Mucosa of descending colon (tissue), 3 donors: ENCODE data around the gene SERPINB5. TPM values are rescaled to one million over a fixed set of nuclear protein-coding genes. Genes with fewer than 3 reads are reported as not detected.

Source experiments
- ATAC-seq: fragments of 200-7000 bp; cut with Tn5 transposase; one replicate; pipeline ENCODE4 v1.9.1; 2020; ENCODE audit warnings: mild to moderate bottlenecking, moderate library complexity
- DNase-seq, 3 donors: peaks; one replicate each; pipeline ENCODE4 v3.0.0-alpha.2; 2020
- H3K36me3 ChIP-seq: fragments of 200-600 bp; one replicate; pipeline ENCODE4 v1.8.0; 2021; ENCODE audit warnings: low read depth, mild to moderate bottlenecking
- H3K4me1 ChIP-seq: fragments of 200-600 bp; one replicate; pipeline ENCODE4 v1.8.0; 2021; ENCODE audit warnings: low read depth, mild to moderate bottlenecking
- H3K4me3 ChIP-seq: fragments of 200-600 bp; one replicate; pipeline ENCODE4 v1.8.0; 2021; ENCODE audit warnings: mild to moderate bottlenecking
- H3K9me3 ChIP-seq: fragments of 200-600 bp; one replicate; pipeline ENCODE4 v1.8.0; 2021; ENCODE audit warnings: mild to moderate bottlenecking
- intact Hi-C, 2 donors: fragments of 100-400 bp; cut with DNase I in 1 of 2; cut with micrococcal nuclease in 1 of 2; formaldehyde crosslinking; loops; one replicate each; pipeline versions ENCODE4 v1.11.0 to v1.11.1; 2022; cut with DNase I, micrococcal nuclease
- total RNA-seq, 3 donors: library from RNA; stranded (reverse); fragmentation: NEBNext Ultra II Directional in 2 of 3; extraction: Animal tissue kit (Norgen Biotek cat#: 25700) in 2 of 3; gene quantifications; one replicate each; pipeline versions ENCODE4 v1.2.1 to v1.2.4, GENCODE V29; 2021 to 2023
- TF ChIP-seq, protein P1 (sequence below): fragments of 200-600 bp; IDR thresholded peaks from one replicate; pipeline ENCODE4 v1.8.0; 2022; ENCODE audit warnings: antibody characterized with exemption, mild to moderate bottlenecking
- donor health status: DM: no; HTN: no; CAD: no; lungs with moderate emphysema.
- donor health status: DM: no; HTN: no; CAD: no.
- donor health status: DM: no; HTN: yes; CAD: no.

SERPINB5 gene
- total RNA-seq, 3 donors from 2014 or later, result 0.63 to 2.6 (median 2.3) TPM

GRCh38 chr18:63438181-63438580, 38.6 kb upstream of the SERPINB5 start:
- no peaks in the 10 kb centered on the region for H3K36me3 ChIP-seq
- intact Hi-C loops, result loop anchor here (5.0 to 10.0 kb wide), 2 partner anchors 293 to 421 kb away; no protein-coding TSS in a partner anchor
- DNase-seq (no peak), ATAC-seq (no peak)
- TF ChIP-seq, protein P1, sequence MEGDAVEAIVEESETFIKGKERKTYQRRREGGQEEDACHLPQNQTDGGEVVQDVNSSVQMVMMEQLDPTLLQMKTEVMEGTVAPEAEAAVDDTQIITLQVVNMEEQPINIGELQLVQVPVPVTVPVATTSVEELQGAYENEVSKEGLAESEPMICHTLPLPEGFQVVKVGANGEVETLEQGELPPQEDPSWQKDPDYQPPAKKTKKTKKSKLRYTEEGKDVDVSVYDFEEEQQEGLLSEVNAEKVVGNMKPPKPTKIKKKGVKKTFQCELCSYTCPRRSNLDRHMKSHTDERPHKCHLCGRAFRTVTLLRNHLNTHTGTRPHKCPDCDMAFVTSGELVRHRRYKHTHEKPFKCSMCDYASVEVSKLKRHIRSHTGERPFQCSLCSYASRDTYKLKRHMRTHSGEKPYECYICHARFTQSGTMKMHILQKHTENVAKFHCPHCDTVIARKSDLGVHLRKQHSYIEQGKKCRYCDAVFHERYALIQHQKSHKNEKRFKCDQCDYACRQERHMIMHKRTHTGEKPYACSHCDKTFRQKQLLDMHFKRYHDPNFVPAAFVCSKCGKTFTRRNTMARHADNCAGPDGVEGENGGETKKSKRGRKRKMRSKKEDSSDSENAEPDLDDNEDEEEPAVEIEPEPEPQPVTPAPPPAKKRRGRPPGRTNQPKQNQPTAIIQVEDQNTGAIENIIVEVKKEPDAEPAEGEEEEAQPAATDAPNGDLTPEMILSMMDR, result no peak
- H3K4me3 ChIP-seq, result no peak overlapping the region
- H3K4me1 ChIP-seq, result no peaks in the 10 kb centered on the region
- no peaks in the 10 kb centered on the region for H3K9me3 ChIP-seq

DNA sequence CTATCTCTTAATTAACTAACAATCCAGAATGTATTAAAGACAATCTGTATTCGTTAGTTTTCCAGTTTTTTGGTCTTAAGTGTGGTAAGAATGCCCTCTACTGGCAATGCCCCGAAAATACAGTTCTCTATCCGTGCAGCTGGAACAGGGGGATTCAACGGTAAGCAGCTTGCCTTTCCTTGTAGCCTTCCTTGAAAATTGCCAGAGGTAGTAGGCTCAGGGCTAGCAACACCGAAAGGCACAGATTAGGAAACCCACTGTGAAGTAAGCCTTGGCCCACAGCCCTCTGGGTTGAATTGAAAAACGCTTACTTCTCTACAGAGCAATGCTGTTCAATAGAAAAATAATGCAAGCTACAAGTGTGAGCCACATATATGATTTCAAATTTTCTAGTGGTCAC, 37.4 kb upstream of the SERPINB5 start:
- intact Hi-C loops, result loop anchor here (5.0 to 10.0 kb wide), 2 partner anchors 295 to 422 kb away; no protein-coding TSS in a partner anchor
- no peaks in the 10 kb centered on the region for H3K4me1 ChIP-seq
- H3K4me3 ChIP-seq, result no peak overlapping the region
- H3K36me3 ChIP-seq, result no peaks in the 10 kb centered on the region
- DNase-seq (peak in 1 of 3 donors; percentile 65), ATAC-seq (peak; percentile 81)
- TF ChIP-seq, protein P1, result peak; percentile 69
- H3K9me3 ChIP-seq, result no peaks in the 10 kb centered on the region

DNA sequence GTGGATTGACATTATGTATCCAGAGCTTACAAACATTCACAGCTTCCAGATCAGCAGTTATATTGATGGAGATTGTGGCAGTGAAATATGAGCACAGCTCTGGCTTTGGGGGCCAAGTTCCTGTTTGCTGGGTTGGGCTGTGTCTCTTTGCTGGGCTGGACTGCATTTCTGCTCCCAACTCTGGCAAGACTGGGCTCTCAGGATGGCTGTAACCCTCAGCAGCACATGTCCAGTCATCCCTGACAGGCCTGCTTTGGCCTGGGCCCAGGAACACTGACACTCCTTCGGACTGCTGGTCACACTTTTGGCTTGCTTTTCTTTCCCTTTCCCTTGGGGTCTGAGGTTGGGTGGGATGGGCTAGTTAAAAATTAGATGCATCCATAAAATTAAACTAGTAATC, 36.5 kb upstream of the SERPINB5 start:
- TF ChIP-seq, protein P1, result no peak
- no peaks in the 10 kb centered on the region for H3K9me3 ChIP-seq
- intact Hi-C loops, result no loop called here
- H3K4me1 ChIP-seq, result no peaks in the 10 kb centered on the region
- H3K4me3 ChIP-seq, result no peak overlapping the region
- H3K36me3 ChIP-seq, result no peaks in the 10 kb centered on the region
- DNase-seq, result peak in 1 of 3 donors; percentile 55
- ATAC-seq, result peak; percentile 13

DNA sequence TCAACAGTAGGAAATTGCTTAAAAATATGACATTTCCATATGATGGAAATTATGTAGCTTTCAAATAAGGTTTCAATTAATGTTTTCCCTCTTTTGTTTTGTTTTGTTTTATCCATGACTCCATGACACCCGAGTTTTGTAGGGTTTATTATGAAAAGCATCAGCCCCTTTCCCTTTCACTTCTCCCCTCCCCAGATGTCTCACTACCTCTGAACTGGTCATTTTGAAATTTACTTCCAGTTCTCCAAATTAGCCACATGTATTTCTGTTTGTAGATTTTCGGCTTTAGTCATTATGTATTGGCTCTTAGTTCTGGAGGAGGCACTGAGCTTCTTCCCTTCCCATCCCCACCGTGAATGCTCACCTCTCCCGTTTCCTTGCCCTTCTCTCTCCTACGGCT, 35.9 kb upstream of the SERPINB5 start:
- intact Hi-C loops, result no loop called here
- ATAC-seq, result no peak

DNA sequence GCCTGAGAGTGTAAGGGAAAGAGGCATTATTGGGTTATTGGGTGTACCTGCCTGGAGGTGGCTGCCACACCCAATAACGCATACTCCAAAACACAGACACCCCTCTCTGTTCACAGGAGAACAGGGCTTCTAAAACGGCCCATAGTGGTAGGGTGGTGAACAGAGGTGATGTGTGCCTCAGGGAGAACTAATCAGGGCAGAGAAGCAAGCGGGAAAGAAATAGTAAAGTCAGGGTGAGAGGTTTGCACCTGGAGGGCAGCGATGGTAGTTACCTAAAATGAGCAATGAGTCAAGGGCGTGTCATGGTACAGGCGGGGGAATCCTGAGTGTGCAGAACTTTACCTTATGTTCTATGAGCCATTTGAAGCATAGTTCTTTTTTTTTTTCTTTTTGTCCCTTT, 32.9 kb upstream of the SERPINB5 start:
- no peaks in the 10 kb centered on the region for H3K9me3 ChIP-seq
- no peaks in the 10 kb centered on the region for H3K4me1 ChIP-seq
- H3K36me3 ChIP-seq, result no peaks in the 10 kb centered on the region
- TF ChIP-seq, protein P1, result no peak
- DNase-seq (no peak), ATAC-seq (no peak)
- no peak overlapping the region for H3K4me3 ChIP-seq
- intact Hi-C loops, result no loop called here

More for the DNA sequence above, 35.9 kb upstream of the SERPINB5 start:
- Histone ChIP-seq H3K4me3 (no peak overlapping the region), H3K4me1 (no peaks in the 10 kb centered on the region), H3K9me3 (no peaks in the 10 kb centered on the region), H3K36me3 (no peaks in the 10 kb centered on the region)
- DNase-seq, result no peak
- TF ChIP-seq, protein P1, result no peak

GRCh38 chr18:63444580-63444979, 32.2 kb upstream of the SERPINB5 start:
- no peak overlapping the region for H3K4me3 ChIP-seq
- ATAC-seq (peak; percentile 84), DNase-seq (no peak)
- H3K4me1 ChIP-seq, result no peaks in the 10 kb centered on the region
- H3K9me3 ChIP-seq, result no peaks in the 10 kb centered on the region
- intact Hi-C loops, result no loop called here
- H3K36me3 ChIP-seq, result no peaks in the 10 kb centered on the region
- TF ChIP-seq, protein P1, result no peak
